ENCODE results near the gene DHRS7.

GRCh38 chr14:60183138-60183537 lies 17.9 kb upstream of the DHRS7 start:
- TF ChIP-seq SUZ12 (IDR thresholded peaks at IDR 0.05; ENCODE audit: extremely low read depth, insufficient read depth, insufficient read length) (no peak), YY1 (IDR thresholded peaks at IDR 0.05; ENCODE audit: insufficient read depth, insufficient read length) (no peak)
